NCI-H345 treated with DMSO at 0.1 percent for 48 hours (cell line): ENCODE measurements around the gene BUD23.

ENCODE experiments used
- DNase-seq: peaks from one replicate; lab custom pipeline; 2025; ENCODE audit not compliant: unreplicated experiment; lab: John Stamatoyannopoulos, UW

Gene BUD23

GRCh38 chr7:73740771-73741170 lies 57.4 kb downstream of the BUD23 start:
- DNase-seq = no peak

GRCh38 chr7:73741600-73741999 lies 58.2 kb downstream of the BUD23 start:
- DNase-seq = peak; percentile 40

- DNase-seq = no peak
Measured at GRCh38 chr7:73742338-73742752, 58.9 kb downstream of the BUD23 start.

GRCh38 chr7:73742753-73743641 lies 59.6 kb downstream of the BUD23 start:
- peak; percentile 93 for DNase-seq

- no peak for DNase-seq
Measured at GRCh38 chr7:73746378-73746777, 63.0 kb downstream of the BUD23 start.
